HepG2 (cell line): Measurements from ENCODE around the gene CALCR.

Source experiments
- HCFC1 ChIP-seq: fragments of 150-350 bp; IDR thresholded peaks from 2 replicates; pipeline ENCODE4 v1.6.1; 2014; ENCODE audit warnings: low read depth, low read length
- HNRNPLL ChIP-seq: fragments of 200-400 bp; formaldehyde crosslinking; IDR thresholded peaks from 2 replicates; pipeline ENCODE4 v1.6.1; 2017; ENCODE audit warnings: mild to moderate bottlenecking, low read depth, low read length; ENCODE audit not compliant: poor library complexity, severe bottlenecking
- MEIS1 ChIP-seq: sonication (generic); formaldehyde crosslinking; IDR thresholded peaks from 2 replicates; pipeline ENCODE4 v1.9.0; 2021; ENCODE audit warnings: mild to moderate bottlenecking, missing genetic modification reagents, moderate library complexity, borderline replicate concordance
- POLR2AphosphoS5 ChIP-seq: IDR thresholded peaks from 2 replicates; pipeline ENCODE4 v1.6.1; 2012; ENCODE audit warnings: low read depth, low read length
- SAP130 ChIP-seq: IDR thresholded peaks from 2 replicates; pipeline ENCODE4 v1.6.1; 2016; ENCODE audit warnings: low read depth
- TCF7L2 ChIP-seq: IDR thresholded peaks from 2 replicates; pipeline ENCODE4 v1.6.1; 2011; ENCODE audit warnings: mild to moderate bottlenecking, low read depth, low read length, moderate library complexity
- ZFP36 ChIP-seq: fragments of 150-350 bp; IDR thresholded peaks from 2 replicates; pipeline ENCODE4 v1.6.1; 2018; ENCODE audit warnings: borderline replicate concordance, low read length, low read depth; ENCODE audit not compliant: partially characterized antibody
- ZFX ChIP-seq: sonication (generic); formaldehyde crosslinking; IDR thresholded peaks from 2 replicates; pipeline ENCODE4 v1.4.0; 2020; ENCODE audit warnings: mild to moderate bottlenecking, low read depth, missing genetic modification reagents, moderate library complexity
- TF ChIP-seq, protein P1 (sequence below): sonication (generic); formaldehyde crosslinking; IDR thresholded peaks from 2 replicates; pipeline ENCODE4 v1.5.0; 2020; ENCODE audit warnings: mild to moderate bottlenecking, missing genetic modification reagents, moderate library complexity
- TF ChIP-seq, protein P2 (sequence below): IDR thresholded peaks from 2 replicates; pipeline ENCODE4 v1.6.1; 2012; ENCODE audit warnings: low read length, improper control_type of control experiment
- TF ChIP-seq, protein P3 (sequence below): sonication (generic); formaldehyde crosslinking; IDR thresholded peaks from 2 replicates; pipeline ENCODE4 v1.4.0; 2020; ENCODE audit warnings: missing genetic modification reagents, borderline replicate concordance
- TF ChIP-seq, protein P4 (sequence below): sonication (generic); formaldehyde crosslinking; IDR thresholded peaks from 2 replicates; pipeline ENCODE4 v1.4.0; 2020; ENCODE audit warnings: missing genetic modification reagents, borderline replicate concordance

DNA sequence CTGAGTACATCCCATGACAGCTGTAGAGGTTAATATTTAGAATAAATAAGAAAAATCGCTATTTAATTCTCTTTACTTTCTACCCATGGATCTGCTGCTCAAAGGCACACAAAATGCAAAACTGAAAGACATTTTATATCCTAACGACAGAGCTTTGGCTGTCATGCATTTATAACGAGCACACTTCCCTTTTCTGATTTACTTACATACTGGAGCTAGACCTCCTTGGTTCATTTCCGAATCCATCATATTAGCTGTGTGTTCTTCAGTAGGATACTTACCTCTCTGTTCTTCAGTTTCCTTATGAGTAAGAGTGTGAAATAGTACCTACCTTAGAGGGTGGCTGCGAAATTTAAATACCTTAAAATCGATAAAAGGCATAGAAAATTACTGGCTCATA lies 10.9 kb downstream of the CALCR start:
- TF ChIP-seq HNRNPLL (no peak), ZFP36 (no peak), POLR2AphosphoS5 (no peak), HCFC1 (no peak), ZFX (CRISPR knock-in tag) (no peak), MEIS1 (no peak), TCF7L2 (no peak), SAP130 (CRISPR knock-in tag) (no peak)
- TF ChIP-seq, protein P1, sequence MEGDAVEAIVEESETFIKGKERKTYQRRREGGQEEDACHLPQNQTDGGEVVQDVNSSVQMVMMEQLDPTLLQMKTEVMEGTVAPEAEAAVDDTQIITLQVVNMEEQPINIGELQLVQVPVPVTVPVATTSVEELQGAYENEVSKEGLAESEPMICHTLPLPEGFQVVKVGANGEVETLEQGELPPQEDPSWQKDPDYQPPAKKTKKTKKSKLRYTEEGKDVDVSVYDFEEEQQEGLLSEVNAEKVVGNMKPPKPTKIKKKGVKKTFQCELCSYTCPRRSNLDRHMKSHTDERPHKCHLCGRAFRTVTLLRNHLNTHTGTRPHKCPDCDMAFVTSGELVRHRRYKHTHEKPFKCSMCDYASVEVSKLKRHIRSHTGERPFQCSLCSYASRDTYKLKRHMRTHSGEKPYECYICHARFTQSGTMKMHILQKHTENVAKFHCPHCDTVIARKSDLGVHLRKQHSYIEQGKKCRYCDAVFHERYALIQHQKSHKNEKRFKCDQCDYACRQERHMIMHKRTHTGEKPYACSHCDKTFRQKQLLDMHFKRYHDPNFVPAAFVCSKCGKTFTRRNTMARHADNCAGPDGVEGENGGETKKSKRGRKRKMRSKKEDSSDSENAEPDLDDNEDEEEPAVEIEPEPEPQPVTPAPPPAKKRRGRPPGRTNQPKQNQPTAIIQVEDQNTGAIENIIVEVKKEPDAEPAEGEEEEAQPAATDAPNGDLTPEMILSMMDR: no peak
- TF ChIP-seq, protein P2, sequence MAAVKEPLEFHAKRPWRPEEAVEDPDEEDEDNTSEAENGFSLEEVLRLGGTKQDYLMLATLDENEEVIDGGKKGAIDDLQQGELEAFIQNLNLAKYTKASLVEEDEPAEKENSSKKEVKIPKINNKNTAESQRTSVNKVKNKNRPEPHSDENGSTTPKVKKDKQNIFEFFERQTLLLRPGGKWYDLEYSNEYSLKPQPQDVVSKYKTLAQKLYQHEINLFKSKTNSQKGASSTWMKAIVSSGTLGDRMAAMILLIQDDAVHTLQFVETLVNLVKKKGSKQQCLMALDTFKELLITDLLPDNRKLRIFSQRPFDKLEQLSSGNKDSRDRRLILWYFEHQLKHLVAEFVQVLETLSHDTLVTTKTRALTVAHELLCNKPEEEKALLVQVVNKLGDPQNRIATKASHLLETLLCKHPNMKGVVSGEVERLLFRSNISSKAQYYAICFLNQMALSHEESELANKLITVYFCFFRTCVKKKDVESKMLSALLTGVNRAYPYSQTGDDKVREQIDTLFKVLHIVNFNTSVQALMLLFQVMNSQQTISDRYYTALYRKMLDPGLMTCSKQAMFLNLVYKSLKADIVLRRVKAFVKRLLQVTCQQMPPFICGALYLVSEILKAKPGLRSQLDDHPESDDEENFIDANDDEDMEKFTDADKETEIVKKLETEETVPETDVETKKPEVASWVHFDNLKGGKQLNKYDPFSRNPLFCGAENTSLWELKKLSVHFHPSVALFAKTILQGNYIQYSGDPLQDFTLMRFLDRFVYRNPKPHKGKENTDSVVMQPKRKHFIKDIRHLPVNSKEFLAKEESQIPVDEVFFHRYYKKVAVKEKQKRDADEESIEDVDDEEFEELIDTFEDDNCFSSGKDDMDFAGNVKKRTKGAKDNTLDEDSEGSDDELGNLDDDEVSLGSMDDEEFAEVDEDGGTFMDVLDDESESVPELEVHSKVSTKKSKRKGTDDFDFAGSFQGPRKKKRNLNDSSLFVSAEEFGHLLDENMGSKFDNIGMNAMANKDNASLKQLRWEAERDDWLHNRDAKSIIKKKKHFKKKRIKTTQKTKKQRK: no peak
- TF ChIP-seq, protein P3, sequence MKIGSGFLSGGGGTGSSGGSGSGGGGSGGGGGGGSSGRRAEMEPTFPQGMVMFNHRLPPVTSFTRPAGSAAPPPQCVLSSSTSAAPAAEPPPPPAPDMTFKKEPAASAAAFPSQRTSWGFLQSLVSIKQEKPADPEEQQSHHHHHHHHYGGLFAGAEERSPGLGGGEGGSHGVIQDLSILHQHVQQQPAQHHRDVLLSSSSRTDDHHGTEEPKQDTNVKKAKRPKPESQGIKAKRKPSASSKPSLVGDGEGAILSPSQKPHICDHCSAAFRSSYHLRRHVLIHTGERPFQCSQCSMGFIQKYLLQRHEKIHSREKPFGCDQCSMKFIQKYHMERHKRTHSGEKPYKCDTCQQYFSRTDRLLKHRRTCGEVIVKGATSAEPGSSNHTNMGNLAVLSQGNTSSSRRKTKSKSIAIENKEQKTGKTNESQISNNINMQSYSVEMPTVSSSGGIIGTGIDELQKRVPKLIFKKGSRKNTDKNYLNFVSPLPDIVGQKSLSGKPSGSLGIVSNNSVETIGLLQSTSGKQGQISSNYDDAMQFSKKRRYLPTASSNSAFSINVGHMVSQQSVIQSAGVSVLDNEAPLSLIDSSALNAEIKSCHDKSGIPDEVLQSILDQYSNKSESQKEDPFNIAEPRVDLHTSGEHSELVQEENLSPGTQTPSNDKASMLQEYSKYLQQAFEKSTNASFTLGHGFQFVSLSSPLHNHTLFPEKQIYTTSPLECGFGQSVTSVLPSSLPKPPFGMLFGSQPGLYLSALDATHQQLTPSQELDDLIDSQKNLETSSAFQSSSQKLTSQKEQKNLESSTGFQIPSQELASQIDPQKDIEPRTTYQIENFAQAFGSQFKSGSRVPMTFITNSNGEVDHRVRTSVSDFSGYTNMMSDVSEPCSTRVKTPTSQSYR (CRISPR knock-in tag): no peak
- TF ChIP-seq, protein P4, sequence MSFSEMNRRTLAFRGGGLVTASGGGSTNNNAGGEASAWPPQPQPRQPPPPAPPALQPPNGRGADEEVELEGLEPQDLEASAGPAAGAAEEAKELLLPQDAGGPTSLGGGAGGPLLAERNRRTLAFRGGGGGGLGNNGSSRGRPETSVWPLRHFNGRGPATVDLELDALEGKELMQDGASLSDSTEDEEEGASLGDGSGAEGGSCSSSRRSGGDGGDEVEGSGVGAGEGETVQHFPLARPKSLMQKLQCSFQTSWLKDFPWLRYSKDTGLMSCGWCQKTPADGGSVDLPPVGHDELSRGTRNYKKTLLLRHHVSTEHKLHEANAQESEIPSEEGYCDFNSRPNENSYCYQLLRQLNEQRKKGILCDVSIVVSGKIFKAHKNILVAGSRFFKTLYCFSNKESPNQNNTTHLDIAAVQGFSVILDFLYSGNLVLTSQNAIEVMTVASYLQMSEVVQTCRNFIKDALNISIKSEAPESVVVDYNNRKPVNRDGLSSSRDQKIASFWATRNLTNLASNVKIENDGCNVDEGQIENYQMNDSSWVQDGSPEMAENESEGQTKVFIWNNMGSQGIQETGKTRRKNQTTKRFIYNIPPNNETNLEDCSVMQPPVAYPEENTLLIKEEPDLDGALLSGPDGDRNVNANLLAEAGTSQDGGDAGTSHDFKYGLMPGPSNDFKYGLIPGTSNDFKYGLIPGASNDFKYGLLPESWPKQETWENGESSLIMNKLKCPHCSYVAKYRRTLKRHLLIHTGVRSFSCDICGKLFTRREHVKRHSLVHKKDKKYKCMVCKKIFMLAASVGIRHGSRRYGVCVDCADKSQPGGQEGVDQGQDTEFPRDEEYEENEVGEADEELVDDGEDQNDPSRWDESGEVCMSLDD (CRISPR knock-in tag): no peak
